ENCODE results near the gene HAVCR2.

Gene HAVCR2

GRCh38 chr5:157076558-157076957, 32.3 kb downstream of the HAVCR2 start:
- H3K4me2 ChIP-seq (ENCODE audit: low read length): no peak overlapping the region
- TF ChIP-seq CTCF (IDR thresholded peaks at IDR 0.05; ENCODE audit: low read length): no peak
- TF ChIP-seq EZH2 (IDR thresholded peaks at IDR 0.05; ENCODE audit: borderline replicate concordance, low read length): no peak
- H3K4me1 ChIP-seq (ENCODE audit: insufficient read depth, low read length, severe bottlenecking): no peaks in the 10 kb centered on the region

GRCh38 chr5:157072508-157072907, 36.3 kb downstream of the HAVCR2 start:
- no peaks in the 10 kb centered on the region for H3K79me2 ChIP-seq (ENCODE audit: insufficient read depth, low read length)
- H3K27ac ChIP-seq (ENCODE audit: low read depth, low read length, poor library complexity, severe bottlenecking): no peak overlapping the region
- no peak for TF ChIP-seq EZH2 (IDR thresholded peaks at IDR 0.05; ENCODE audit: borderline replicate concordance, low read length)
- no peak for TF ChIP-seq CTCF (IDR thresholded peaks at IDR 0.05; ENCODE audit: low read length)
- no peaks in the 10 kb centered on the region for H3K4me1 ChIP-seq (ENCODE audit: insufficient read depth, low read length, severe bottlenecking)
- no peaks in the 10 kb centered on the region for H3K36me3 ChIP-seq (ENCODE audit: insufficient read depth, low read length)
- H3K9me2 ChIP-seq (ENCODE audit: low read depth, low read length): no peaks in the 10 kb centered on the region
- H3K4me2 ChIP-seq (ENCODE audit: low read length): no peak overlapping the region
- H4K20me1 ChIP-seq (ENCODE audit: insufficient read depth, low read length): no peaks in the 10 kb centered on the region
- H3K4me3 ChIP-seq (ENCODE audit: low read depth, low read length, poor library complexity, severe bottlenecking): no peak overlapping the region
- H2AFZ ChIP-seq (ENCODE audit: low read length): no peak overlapping the region
- H3K9me3 ChIP-seq (ENCODE audit: low read length): no peaks in the 10 kb centered on the region
- no peaks in the 10 kb centered on the region for H3F3A ChIP-seq (ENCODE audit: insufficient read depth, low read length)
- no peak overlapping the region for H3K9ac ChIP-seq (ENCODE audit: low read length)
- 0 out of 2 replicates have a peak, but pooled peaks cover 3% of the 10 kb centered on the region for H3K27me3 ChIP-seq (ENCODE audit: insufficient read depth, low read length)

More at GRCh38 chr5:157076558-157076957, 32.3 kb downstream of the HAVCR2 start:
- H3K27ac ChIP-seq (ENCODE audit: low read depth, low read length, poor library complexity, severe bottlenecking): no peak overlapping the region
- 0 out of 2 replicates have a peak, but pooled peaks cover 3% of the 10 kb centered on the region for H3K27me3 ChIP-seq (ENCODE audit: insufficient read depth, low read length)
- H3F3A ChIP-seq (ENCODE audit: insufficient read depth, low read length): no peaks in the 10 kb centered on the region
- H3K4me3 ChIP-seq (ENCODE audit: low read depth, low read length, poor library complexity, severe bottlenecking): no peak overlapping the region
- no peaks in the 10 kb centered on the region for H3K36me3 ChIP-seq (ENCODE audit: insufficient read depth, low read length)
- no peak overlapping the region for H3K9ac ChIP-seq (ENCODE audit: low read length)
- H3K79me2 ChIP-seq (ENCODE audit: insufficient read depth, low read length): no peaks in the 10 kb centered on the region
- H3K9me2 ChIP-seq (ENCODE audit: low read depth, low read length): no peaks in the 10 kb centered on the region
- H4K20me1 ChIP-seq (ENCODE audit: insufficient read depth, low read length): no peaks in the 10 kb centered on the region
- H3K9me3 ChIP-seq (ENCODE audit: low read length): no peaks in the 10 kb centered on the region
- no peak overlapping the region for H2AFZ ChIP-seq (ENCODE audit: low read length)

GRCh38 chr5:157069949-157070348, 38.9 kb downstream of the HAVCR2 start:
- H3K36me3 ChIP-seq (ENCODE audit: insufficient read depth, low read length): no peaks in the 10 kb centered on the region
- H3K27ac ChIP-seq (ENCODE audit: low read depth, low read length, poor library complexity, severe bottlenecking): no peak overlapping the region
- no peak for TF ChIP-seq EZH2 (IDR thresholded peaks at IDR 0.05; ENCODE audit: borderline replicate concordance, low read length)
- TF ChIP-seq CTCF (IDR thresholded peaks at IDR 0.05; ENCODE audit: low read length): no peak; the same call in 1 of the 2 replicates
- no peaks in the 10 kb centered on the region for H3F3A ChIP-seq (ENCODE audit: insufficient read depth, low read length)
- H3K9me2 ChIP-seq (ENCODE audit: low read depth, low read length): no peaks in the 10 kb centered on the region
- no peaks in the 10 kb centered on the region for H3K79me2 ChIP-seq (ENCODE audit: insufficient read depth, low read length)
- H3K4me3 ChIP-seq (ENCODE audit: low read depth, low read length, poor library complexity, severe bottlenecking): no peak overlapping the region
- H2AFZ ChIP-seq (ENCODE audit: low read length): no peak overlapping the region
- no peaks in the 10 kb centered on the region for H3K9me3 ChIP-seq (ENCODE audit: low read length)
- H3K27me3 ChIP-seq (ENCODE audit: insufficient read depth, low read length): 0 out of 2 replicates have a peak, but pooled peaks cover 3% of the 10 kb centered on the region
- H3K4me1 ChIP-seq (ENCODE audit: insufficient read depth, low read length, severe bottlenecking): no peaks in the 10 kb centered on the region
- H3K9ac ChIP-seq (ENCODE audit: low read length): no peak overlapping the region
- H4K20me1 ChIP-seq (ENCODE audit: insufficient read depth, low read length): no peaks in the 10 kb centered on the region
- no peak overlapping the region for H3K4me2 ChIP-seq (ENCODE audit: low read length)
